Measurements from ENCODE around the gene SELPLG.
"Not testable (repeated sequence)": the region's sequence is repeated elsewhere in the genome, so short reads cannot be mapped to it uniquely, and the experiment has no call there.

Gene SELPLG

GRCh38 chr12:108602976-108603704, 30.6 kb downstream of the SELPLG start:
- DNase-seq, result no peak

- no peak for DNase-seq
Observed at GRCh38 chr12:108602209-108602705, 31.4 kb downstream of the SELPLG start.

- no peak for DNase-seq
Observed at GRCh38 chr12:108600702-108601007, 33.0 kb downstream of the SELPLG start.

GRCh38 chr12:108599948-108600701, 33.6 kb downstream of the SELPLG start:
- DNase-seq, result no peak

GRCh38 chr12:108599541-108599940, 34.2 kb downstream of the SELPLG start:
- DNase-seq, result no peak

- no peak for DNase-seq
Observed at GRCh38 chr12:108598553-108599250, 35.0 kb downstream of the SELPLG start.

GRCh38 chr12:108597559-108598471, 35.9 kb downstream of the SELPLG start, which contains the start of gene TMEM119:
TSS of gene TMEM119 (minus strand) at chr12:108598084. CDS start at chr12:108592383, 5,701 bp downstream.
- no peak for DNase-seq

GRCh38 chr12:108596854-108597558, 36.7 kb downstream of the SELPLG start:
- no peak for DNase-seq

GRCh38 chr12:108595711-108596647, 37.7 kb downstream of the SELPLG start:
- no peak for DNase-seq

GRCh38 chr12:108594960-108595710, 38.6 kb downstream of the SELPLG start:
- DNase-seq, result no peak

- DNase-seq, result no peak
Observed at GRCh38 chr12:108594323-108594903, 39.3 kb downstream of the SELPLG start.

- no peak for DNase-seq
Observed at GRCh38 chr12:108592033-108592909, 41.4 kb downstream of the SELPLG start.

GRCh38 chr12:108591267-108591980, 42.3 kb downstream of the SELPLG start:
- no peak for DNase-seq

GRCh38 chr12:108590463-108590862, 43.2 kb downstream of the SELPLG start:
- DNase-seq, result not testable (repeated sequence)

- DNase-seq, result no peak
Observed at GRCh38 chr12:108589840-108590229, 43.9 kb downstream of the SELPLG start.

GRCh38 chr12:108589028-108589839, 44.5 kb downstream of the SELPLG start:
- no peak for DNase-seq

- DNase-seq, result no peak
Observed at GRCh38 chr12:108587826-108588225, 45.9 kb downstream of the SELPLG start.
